Loucy (cell line): ENCODE results near the gene GSE1.

Experiments used
- H2AFZ ChIP-seq: fragments of 200-600 bp; sonication (generic); 2 replicates; pipeline ENCODE4 v1.6.0; 2016; ENCODE audit warnings: antibody characterized with exemption, mild to moderate bottlenecking, low read length, moderate library complexity
- H3F3A ChIP-seq: fragments of 200-600 bp; 2 replicates; pipeline ENCODE4 v1.6.0; 2016; ENCODE audit warnings: antibody characterized with exemption, low read depth, mild to moderate bottlenecking
- H3K27me3 ChIP-seq: fragments of 200-600 bp; sonication (generic); 2 replicates; pipeline ENCODE4 v1.6.1; 2014; ENCODE audit warnings: low read length, mild to moderate bottlenecking; ENCODE audit not compliant: insufficient read depth, poor library complexity, severe bottlenecking
- H3K36me3 ChIP-seq: fragments of 200-600 bp; sonication (generic); 2 replicates; pipeline ENCODE4 v1.6.1; 2016; ENCODE audit warnings: low read length; ENCODE audit not compliant: insufficient read depth
- H3K4me1 ChIP-seq: fragments of 200-600 bp; sonication (generic); 2 replicates; pipeline ENCODE4 v1.5.1; 2014; ENCODE audit warnings: low read length, mild to moderate bottlenecking; ENCODE audit not compliant: insufficient read depth, poor library complexity, severe bottlenecking
- H3K4me2 ChIP-seq: fragments of 200-600 bp; sonication (generic); 2 replicates; pipeline ENCODE4 v1.6.0; 2014; ENCODE audit warnings: antibody characterized with exemption, low read length, low read depth, mild to moderate bottlenecking; ENCODE audit not compliant: poor library complexity, severe bottlenecking
- H3K4me3 ChIP-seq: fragments of 200-600 bp; sonication (generic); 2 replicates; pipeline ENCODE4 v1.5.1; 2014; ENCODE audit warnings: low read length, mild to moderate bottlenecking, mixed read lengths; ENCODE audit not compliant: poor library complexity, severe bottlenecking
- H3K79me2 ChIP-seq: fragments of 200-600 bp; sonication (generic); 2 replicates; pipeline ENCODE4 v1.6.1; 2014; ENCODE audit warnings: low read length; ENCODE audit not compliant: insufficient read depth
- H3K9ac ChIP-seq: fragments of 200-600 bp; sonication (generic); 2 replicates; pipeline ENCODE4 v1.6.0; 2014; ENCODE audit warnings: mild to moderate bottlenecking, low read depth, low read length, moderate library complexity; ENCODE audit not compliant: poor library complexity, severe bottlenecking
- H3K9me2 ChIP-seq: fragments of 200-600 bp; sonication (generic); replicated peaks from 2 replicates; pipeline ENCODE4 v1.6.1; 2016; ENCODE audit warnings: low read depth, low read length, mixed read lengths
- H3K9me3 ChIP-seq: fragments of 200-600 bp; sonication (generic); 2 replicates; pipeline ENCODE4 v1.6.1; 2014; ENCODE audit warnings: mild to moderate bottlenecking, antibody characterized with exemption, low read length, low read depth; ENCODE audit not compliant: insufficient read depth
- H4K20me1 ChIP-seq: fragments of 200-600 bp; sonication (generic); 2 replicates; pipeline ENCODE4 v1.6.0; 2014; ENCODE audit warnings: antibody characterized with exemption, low read length, mild to moderate bottlenecking; ENCODE audit not compliant: insufficient read depth, poor library complexity, severe bottlenecking
- EZH2phosphoT487 ChIP-seq: fragments of 200-600 bp; IDR thresholded peaks from 2 replicates; pipeline ENCODE4 v1.6.1; 2018; ENCODE audit warnings: antibody characterized with exemption, mild to moderate bottlenecking, moderate library complexity, borderline replicate concordance
- TF ChIP-seq, protein P1 (sequence below): fragments of 200-600 bp; sonication (generic); conservative IDR thresholded peaks from 2 replicates; pipeline ENCODE4 v1.5.1; 2014; ENCODE audit warnings: mild to moderate bottlenecking, antibody characterized with exemption, low read length

The GSE1 gene

DNA sequence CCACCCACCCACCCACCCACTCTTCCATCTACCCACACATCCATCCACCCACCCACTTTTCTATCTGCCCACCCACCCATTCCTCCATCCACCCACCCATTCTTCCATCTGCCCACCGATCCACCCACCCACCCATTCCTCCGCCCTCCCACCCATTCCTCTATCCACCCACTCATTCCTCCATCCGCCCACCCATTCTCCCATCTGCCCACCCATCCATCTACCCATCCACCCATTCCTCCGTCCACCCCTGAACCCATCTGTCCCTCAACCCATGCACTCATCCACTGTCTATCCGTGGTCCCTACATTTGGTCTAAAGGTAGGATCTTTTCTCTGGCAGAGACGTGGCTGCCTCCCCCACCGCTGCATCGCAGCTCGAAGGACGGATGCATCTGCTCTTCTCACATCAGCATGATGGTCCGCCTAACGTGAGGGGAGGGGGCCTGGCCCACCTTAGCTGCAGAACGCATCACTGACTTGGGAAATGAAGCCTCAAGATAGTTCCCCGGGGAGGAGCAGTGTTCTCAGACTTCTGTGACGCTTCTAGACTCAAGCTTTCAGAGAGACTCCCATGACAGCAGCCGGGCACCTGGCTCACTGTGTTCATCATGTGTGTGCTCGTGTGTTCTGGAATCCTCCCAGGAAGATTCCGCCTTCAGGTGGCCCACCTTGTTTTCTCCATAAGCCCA is 17.2 kb upstream of the GSE1 start:
- TF ChIP-seq EZH2phosphoT487: no peak
- TF ChIP-seq, protein P1, sequence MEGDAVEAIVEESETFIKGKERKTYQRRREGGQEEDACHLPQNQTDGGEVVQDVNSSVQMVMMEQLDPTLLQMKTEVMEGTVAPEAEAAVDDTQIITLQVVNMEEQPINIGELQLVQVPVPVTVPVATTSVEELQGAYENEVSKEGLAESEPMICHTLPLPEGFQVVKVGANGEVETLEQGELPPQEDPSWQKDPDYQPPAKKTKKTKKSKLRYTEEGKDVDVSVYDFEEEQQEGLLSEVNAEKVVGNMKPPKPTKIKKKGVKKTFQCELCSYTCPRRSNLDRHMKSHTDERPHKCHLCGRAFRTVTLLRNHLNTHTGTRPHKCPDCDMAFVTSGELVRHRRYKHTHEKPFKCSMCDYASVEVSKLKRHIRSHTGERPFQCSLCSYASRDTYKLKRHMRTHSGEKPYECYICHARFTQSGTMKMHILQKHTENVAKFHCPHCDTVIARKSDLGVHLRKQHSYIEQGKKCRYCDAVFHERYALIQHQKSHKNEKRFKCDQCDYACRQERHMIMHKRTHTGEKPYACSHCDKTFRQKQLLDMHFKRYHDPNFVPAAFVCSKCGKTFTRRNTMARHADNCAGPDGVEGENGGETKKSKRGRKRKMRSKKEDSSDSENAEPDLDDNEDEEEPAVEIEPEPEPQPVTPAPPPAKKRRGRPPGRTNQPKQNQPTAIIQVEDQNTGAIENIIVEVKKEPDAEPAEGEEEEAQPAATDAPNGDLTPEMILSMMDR: no peak
- Histone ChIP-seq H3K9ac (no peak overlapping the region), H2AFZ (no peak overlapping the region), H3K79me2 (peaks cover 97% of the 10 kb centered on the region), H3K4me1 (peaks cover 13% of the 10 kb centered on the region), H3K9me3 (no peaks in the 10 kb centered on the region), H3K4me3 (no peak overlapping the region), H4K20me1 (peaks cover 86% of the 10 kb centered on the region), H3K4me2 (no peak overlapping the region), H3K36me3 (peaks cover 39% of the 10 kb centered on the region; the same call in 1 of the 2 replicates), H3K27me3 (no peaks in the 10 kb centered on the region), H3F3A (no peaks in the 10 kb centered on the region), H3K9me2 (no peaks in the 10 kb centered on the region)

GRCh38 chr16:85598141-85598540 is 15.0 kb upstream of the GSE1 start:
- Histone ChIP-seq H3K4me2 (no peak overlapping the region), H3K27me3 (no peaks in the 10 kb centered on the region), H3K9me2 (no peaks in the 10 kb centered on the region), H3K36me3 (peaks cover 32% of the 10 kb centered on the region; the same call in 1 of the 2 replicates), H3K79me2 (peaks cover 97% of the 10 kb centered on the region), H3K9ac (no peak overlapping the region), H4K20me1 (peaks cover 87% of the 10 kb centered on the region), H3K4me1 (peaks cover 13% of the 10 kb centered on the region), H2AFZ (no peak overlapping the region), H3K9me3 (no peaks in the 10 kb centered on the region), H3K4me3 (no peak overlapping the region), H3F3A (no peaks in the 10 kb centered on the region)
- TF ChIP-seq, protein P1: no peak
- TF ChIP-seq EZH2phosphoT487: no peak

- H3K4me3 ChIP-seq: no peak overlapping the region
- TF ChIP-seq EZH2phosphoT487: no peak
- TF ChIP-seq, protein P1: no peak
- H3F3A ChIP-seq: no peaks in the 10 kb centered on the region
- peaks cover 78% of the 10 kb centered on the region for H4K20me1 ChIP-seq
- no peak overlapping the region for H3K9ac ChIP-seq
- no peaks in the 10 kb centered on the region for H3K27me3 ChIP-seq
- H3K9me3 ChIP-seq: no peaks in the 10 kb centered on the region
- no peaks in the 10 kb centered on the region for H3K9me2 ChIP-seq
- peaks cover 11% of the 10 kb centered on the region for H3K4me1 ChIP-seq
- peaks cover 27% of the 10 kb centered on the region; the same call in 1 of the 2 replicates for H3K36me3 ChIP-seq
- no peak overlapping the region for H2AFZ ChIP-seq
- peaks cover 95% of the 10 kb centered on the region for H3K79me2 ChIP-seq
- H3K4me2 ChIP-seq: no peak overlapping the region
Observed at GRCh38 chr16:85600078-85600477, 13.0 kb upstream of the GSE1 start.
